ENCODE results near the gene CENPU. TPM values are rescaled to one million over a fixed set of nuclear protein-coding genes. Genes with fewer than 3 reads are reported as not detected.

Gene CENPU
- polyA plus RNA-seq, 1 experiment, result 3.0 TPM

- ChIA-PET POLR2A (no interaction called here), CTCF (no interaction called here)
- Histone ChIP-seq H3K36me3 (ENCODE audit: control insufficient read depth, insufficient read depth, low read length) (no peaks in the 10 kb centered on the region), H3K27me3 (ENCODE audit: control insufficient read depth, insufficient read depth, low read length) (no peaks in the 10 kb centered on the region), H3K4me3 (ENCODE audit: low read depth, low read length) (no peak overlapping the region)
- DNase-seq (ENCODE audit: low read depth), result no peak
- no peak for TF ChIP-seq CTCF (IDR thresholded peaks at IDR 0.05; ENCODE audit: insufficient read depth, low read depth, low read length)
These were observed 6.5 kb downstream of the CENPU start for GRCh38 chr4:184727430-184727829.

- H3K4me3 ChIP-seq (ENCODE audit: low read depth, low read length), result no peak overlapping the region
- DNase-seq (ENCODE audit: low read depth), result no peak
- ChIA-PET POLR2A (no interaction called here), CTCF (interaction anchor here (0.9 to 1.9 kb wide), 4 partner anchors 9 to 22 kb away, joined by 3 to 5 read pairs (median 4); no protein-coding TSS in a partner anchor)
- no peaks in the 10 kb centered on the region for H3K36me3 ChIP-seq (ENCODE audit: control insufficient read depth, insufficient read depth, low read length)
- no peaks in the 10 kb centered on the region for H3K27me3 ChIP-seq (ENCODE audit: control insufficient read depth, insufficient read depth, low read length)
- TF ChIP-seq CTCF (IDR thresholded peaks at IDR 0.05; ENCODE audit: insufficient read depth, low read depth, low read length), result no peak
These were observed 11.1 kb downstream of the CENPU start for GRCh38 chr4:184722798-184723197.

GRCh38 chr4:184721254-184721653, 12.6 kb downstream of the CENPU start:
- Histone ChIP-seq H3K4me3 (ENCODE audit: low read depth, low read length) (no peak overlapping the region), H3K27me3 (ENCODE audit: control insufficient read depth, insufficient read depth, low read length) (no peaks in the 10 kb centered on the region), H3K36me3 (ENCODE audit: control insufficient read depth, insufficient read depth, low read length) (no peaks in the 10 kb centered on the region)
- POLR2A ChIA-PET, result no interaction called here
- TF ChIP-seq CTCF (IDR thresholded peaks at IDR 0.05; ENCODE audit: insufficient read depth, low read depth, low read length), result no peak
- CTCF ChIA-PET, result interaction anchor here (1.4 kb wide), 1 partner anchor 21 kb away, joined by 3 read pairs; no protein-coding TSS in a partner anchor
- no peak for DNase-seq (ENCODE audit: low read depth)

GRCh38 chr4:184719407-184719806, 14.5 kb downstream of the CENPU start:
- Histone ChIP-seq H3K4me3 (ENCODE audit: low read depth, low read length) (no peak overlapping the region), H3K36me3 (ENCODE audit: control insufficient read depth, insufficient read depth, low read length) (no peaks in the 10 kb centered on the region), H3K27me3 (ENCODE audit: control insufficient read depth, insufficient read depth, low read length) (no peaks in the 10 kb centered on the region)
- no peak for TF ChIP-seq CTCF (IDR thresholded peaks at IDR 0.05; ENCODE audit: insufficient read depth, low read depth, low read length)
- no peak for DNase-seq (ENCODE audit: low read depth)
- CTCF ChIA-PET, result no interaction called here
- POLR2A ChIA-PET, result no interaction called here

- ChIA-PET POLR2A (interaction anchor here (0.7 kb wide), 1 partner anchor 186 kb away, joined by 3 read pairs; no protein-coding TSS in a partner anchor), CTCF (interaction anchor here (1.3 kb wide), 1 partner anchor 13 kb away, joined by 4 read pairs; no protein-coding TSS in a partner anchor)
- no peaks in the 10 kb centered on the region for H3K27me3 ChIP-seq (ENCODE audit: control insufficient read depth, insufficient read depth, low read length)
- no peak for DNase-seq (ENCODE audit: low read depth)
- no peak overlapping the region for H3K4me3 ChIP-seq (ENCODE audit: low read depth, low read length)
- H3K36me3 ChIP-seq (ENCODE audit: control insufficient read depth, insufficient read depth, low read length), result no peaks in the 10 kb centered on the region
- no peak for TF ChIP-seq CTCF (IDR thresholded peaks at IDR 0.05; ENCODE audit: insufficient read depth, low read depth, low read length)
These were observed 18.4 kb downstream of the CENPU start for GRCh38 chr4:184715526-184715925.

Data from BJ (cell line).